COR-L47 (cell line): Measurements from ENCODE around the gene MEI4.
"Not testable (repeated sequence)": the region's sequence is repeated elsewhere in the genome, so short reads cannot be mapped to it uniquely, and the experiment has no call there.

Source experiments
- DNase-seq: peaks from one replicate; lab custom pipeline; 2025; lab: John Stamatoyannopoulos, UW

Gene MEI4

GRCh38 chr6:77652739-77653138 is at the start of gene MEI4:
Gene MEI4, plus strand, starts transcription at chr6:77653039. Its CDS starts 37,633 bp downstream, at chr6:77690672.
- no peak for DNase-seq

GRCh38 chr6:77604476-77604875 is 48.4 kb upstream of the MEI4 start:
- no peak for DNase-seq

DNA sequence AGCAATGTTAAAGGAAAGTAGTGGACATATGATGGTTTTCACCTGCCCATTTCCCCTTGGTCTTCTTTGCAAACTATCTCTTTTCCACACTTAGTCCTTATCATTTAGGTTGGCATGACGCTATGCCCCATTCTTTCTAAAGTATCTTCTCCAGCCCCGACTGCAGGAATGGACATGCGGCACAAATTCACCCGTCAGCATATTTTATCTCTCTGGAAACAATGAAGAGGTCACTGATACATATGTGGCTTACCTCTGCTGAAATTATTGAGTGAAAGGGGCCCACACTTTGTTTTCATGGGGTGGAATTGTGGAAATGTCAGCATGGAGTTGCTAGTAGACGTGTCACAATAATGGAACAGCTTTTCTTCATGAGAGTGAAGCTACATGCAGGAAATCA is 45.8 kb upstream of the MEI4 start:
- DNase-seq: no peak

- no peak for DNase-seq
Observed at GRCh38 chr6:77609106-77609505, 43.7 kb upstream of the MEI4 start.

DNA sequence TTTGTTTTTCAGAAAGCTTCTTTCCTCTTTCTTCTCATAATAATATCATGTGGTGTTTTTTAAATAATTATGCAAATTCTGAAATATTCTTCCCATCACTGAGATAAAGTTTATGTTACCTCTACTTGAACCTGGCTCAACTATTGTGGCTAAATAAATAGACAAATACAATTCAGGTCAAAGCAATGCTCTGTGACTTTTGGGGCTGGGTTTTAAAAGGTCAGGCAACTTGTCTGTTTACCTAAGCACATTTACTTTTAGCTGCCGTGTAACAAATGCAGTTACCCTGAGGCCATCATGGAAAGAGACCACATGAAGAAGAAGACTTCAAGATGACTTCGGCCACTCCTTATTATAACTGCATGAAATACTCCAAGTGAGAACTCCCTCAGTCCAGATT is 33.7 kb upstream of the MEI4 start:
- DNase-seq: no peak

- DNase-seq: no peak
Observed at GRCh38 chr6:77620278-77620882, 32.5 kb upstream of the MEI4 start.

GRCh38 chr6:77624515-77624914 is 28.3 kb upstream of the MEI4 start:
- DNase-seq: no peak

DNA sequence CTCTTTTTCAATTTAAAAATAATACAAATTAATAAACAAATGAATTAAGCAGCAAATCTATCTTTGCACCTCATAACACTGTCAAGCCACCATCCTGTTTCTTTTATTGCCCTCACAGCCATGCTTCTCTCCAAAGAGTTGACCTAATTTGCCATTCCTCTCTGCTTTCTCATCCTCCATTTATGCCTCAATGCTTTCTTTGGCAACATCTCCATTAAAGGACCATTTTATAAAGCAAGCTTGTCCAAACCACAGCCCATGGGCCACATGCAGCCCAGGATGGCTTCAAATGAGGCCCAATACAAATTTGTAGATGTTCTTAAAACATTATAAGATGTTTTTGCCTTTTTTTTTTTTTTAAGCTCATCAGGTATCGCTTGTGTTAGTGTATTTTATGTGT is 26.4 kb upstream of the MEI4 start:
- DNase-seq: no peak

DNA sequence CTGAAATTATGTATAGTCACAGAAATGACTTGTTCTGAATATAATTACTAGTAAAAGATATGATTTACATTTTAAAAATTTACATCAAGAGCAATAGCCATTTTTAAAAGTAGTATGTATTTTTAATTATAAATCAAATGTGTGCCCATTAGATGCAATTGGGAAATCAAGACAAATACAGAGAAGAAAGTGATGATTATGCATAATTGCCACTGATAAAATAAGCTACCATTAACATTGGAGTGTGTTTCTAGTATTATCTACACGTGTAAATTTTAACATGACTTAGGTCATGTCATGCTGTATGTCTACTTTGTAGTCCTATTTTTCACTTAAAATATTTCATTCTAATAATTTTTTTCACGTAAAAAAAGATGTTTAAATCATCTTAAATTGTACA is 22.8 kb upstream of the MEI4 start:
- DNase-seq: no peak

- DNase-seq: no peak
Observed at GRCh38 chr6:77633471-77633870, 19.4 kb upstream of the MEI4 start.

DNA sequence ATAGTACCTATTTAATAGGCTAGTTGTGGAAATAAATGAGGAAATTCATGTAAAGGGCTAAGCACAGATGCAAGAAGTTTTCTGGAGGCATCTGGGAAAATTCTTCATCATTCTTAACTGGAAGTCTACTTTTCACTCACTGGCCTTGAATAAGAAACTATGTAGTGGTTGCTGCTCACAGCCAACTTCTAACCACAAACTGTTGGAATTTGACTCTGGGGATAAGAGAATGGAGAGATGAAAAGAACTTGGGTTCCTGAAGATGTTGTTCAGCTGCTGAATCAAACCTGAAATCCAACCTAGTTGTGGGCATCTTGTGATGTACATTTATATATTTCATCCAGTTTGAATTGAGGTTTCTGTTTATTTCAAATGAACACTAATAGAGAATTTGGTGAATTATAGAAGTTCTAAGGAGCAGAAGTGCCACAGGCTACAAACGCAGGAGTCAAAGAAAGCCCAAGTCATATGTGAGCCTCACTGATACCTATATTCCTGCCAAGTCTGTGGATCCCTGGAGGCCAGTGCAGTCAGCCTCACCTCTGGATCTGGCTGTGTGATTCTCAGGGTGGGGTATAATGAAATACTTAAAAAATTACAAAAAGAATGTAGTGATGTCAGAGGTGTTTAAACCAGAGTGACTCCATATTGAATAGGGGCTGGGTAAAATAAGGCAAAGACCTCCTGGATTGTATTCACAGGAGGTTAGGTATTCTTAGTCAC is 18.7 kb upstream of the MEI4 start:
- no peak for DNase-seq

DNA sequence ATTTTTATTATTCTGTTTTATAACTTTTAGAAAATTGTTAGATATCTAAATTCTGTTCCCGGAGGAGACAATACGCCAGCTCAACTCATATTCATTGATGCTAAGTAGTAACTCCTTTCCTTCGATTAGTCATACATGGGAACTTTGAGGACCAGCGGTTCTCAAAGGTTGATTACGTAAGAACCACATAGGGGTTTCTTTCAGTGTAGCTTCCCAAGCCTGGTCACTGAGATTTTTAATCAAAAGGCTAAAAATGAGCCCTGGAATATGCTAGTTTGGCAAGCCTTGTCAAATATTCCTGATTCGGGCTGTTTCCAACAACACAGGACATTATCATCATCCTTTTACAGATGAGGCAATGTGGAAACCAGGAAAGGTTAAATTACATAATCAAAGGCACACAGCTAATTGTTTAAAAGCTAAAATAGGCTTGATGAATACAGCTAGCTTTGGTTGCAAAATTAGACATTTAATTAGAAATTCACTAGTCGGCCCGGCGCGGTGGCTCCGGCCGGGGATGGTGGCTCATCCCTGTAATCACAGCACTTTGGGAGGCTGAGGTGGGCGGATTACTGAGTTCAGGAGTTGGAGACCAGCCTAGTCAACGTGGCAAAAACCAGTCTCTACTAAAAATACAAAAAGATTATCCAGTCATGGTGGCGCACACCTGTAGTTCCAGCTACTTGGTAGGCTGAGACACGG is 14.6 kb upstream of the MEI4 start:
- DNase-seq: no peak

DNA sequence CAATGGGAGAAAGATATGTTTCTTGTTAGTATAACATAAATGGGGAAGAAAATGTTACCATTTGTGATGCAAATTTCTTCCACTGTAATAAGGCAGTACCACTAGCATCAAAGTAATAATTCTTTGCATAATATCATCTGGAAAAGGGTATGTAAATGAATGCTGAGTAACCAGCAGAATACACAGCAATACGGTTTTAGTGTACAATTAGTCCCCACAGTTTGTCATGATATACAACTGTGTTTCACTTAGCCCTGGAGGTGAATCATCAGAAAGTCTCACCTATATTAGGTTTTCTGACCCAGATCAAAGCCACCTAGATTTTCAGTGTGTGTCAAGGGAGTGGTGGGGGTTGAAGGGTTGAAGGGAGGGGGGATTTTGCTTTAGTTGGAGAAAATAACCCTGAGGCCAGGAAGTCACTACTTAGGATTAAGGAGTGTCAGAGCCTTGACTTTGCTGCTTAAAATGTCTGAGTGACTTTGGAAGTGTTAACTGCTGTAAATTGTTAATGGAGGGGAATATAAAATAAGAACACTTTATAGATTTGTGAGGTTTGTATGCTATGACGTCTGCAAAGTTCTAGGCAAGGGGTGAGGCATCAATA is 8.6 kb upstream of the MEI4 start:
- no peak for DNase-seq

DNA sequence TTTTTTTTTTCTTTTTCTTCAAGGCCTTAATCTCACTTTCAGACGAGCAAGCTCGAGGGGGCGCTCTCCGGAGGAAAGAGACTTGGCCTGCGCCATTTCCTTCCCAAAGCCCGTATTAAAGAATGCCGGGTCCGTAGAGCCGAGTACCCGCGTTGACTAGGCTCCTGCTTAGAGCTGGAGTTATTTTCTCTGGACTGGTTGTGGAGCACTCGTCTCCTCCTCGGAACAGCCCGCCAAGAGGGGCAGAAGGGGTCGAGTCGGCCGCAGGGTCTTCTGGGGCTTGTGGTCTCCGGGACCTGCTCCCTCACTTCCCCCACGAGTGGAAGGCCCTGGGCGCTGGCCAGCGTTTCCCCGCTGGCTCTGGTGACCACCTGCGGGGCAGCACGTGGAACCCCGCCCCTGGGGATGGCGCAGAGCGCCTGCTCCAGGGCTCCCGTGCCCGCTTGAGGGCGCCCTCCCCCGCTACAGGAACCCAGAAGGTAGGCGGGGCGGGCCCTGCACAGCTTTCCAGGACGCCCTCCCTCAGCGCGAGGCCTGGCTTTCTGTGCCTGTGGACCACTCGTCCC is 2.7 kb upstream of the MEI4 start:
- DNase-seq: no peak

GRCh38 chr6:77653816-77654215 is 977 bp downstream of the MEI4 start:
- no peak for DNase-seq

- not testable (repeated sequence) for DNase-seq
Observed at GRCh38 chr6:77655035-77655434, 2.2 kb downstream of the MEI4 start.

DNA sequence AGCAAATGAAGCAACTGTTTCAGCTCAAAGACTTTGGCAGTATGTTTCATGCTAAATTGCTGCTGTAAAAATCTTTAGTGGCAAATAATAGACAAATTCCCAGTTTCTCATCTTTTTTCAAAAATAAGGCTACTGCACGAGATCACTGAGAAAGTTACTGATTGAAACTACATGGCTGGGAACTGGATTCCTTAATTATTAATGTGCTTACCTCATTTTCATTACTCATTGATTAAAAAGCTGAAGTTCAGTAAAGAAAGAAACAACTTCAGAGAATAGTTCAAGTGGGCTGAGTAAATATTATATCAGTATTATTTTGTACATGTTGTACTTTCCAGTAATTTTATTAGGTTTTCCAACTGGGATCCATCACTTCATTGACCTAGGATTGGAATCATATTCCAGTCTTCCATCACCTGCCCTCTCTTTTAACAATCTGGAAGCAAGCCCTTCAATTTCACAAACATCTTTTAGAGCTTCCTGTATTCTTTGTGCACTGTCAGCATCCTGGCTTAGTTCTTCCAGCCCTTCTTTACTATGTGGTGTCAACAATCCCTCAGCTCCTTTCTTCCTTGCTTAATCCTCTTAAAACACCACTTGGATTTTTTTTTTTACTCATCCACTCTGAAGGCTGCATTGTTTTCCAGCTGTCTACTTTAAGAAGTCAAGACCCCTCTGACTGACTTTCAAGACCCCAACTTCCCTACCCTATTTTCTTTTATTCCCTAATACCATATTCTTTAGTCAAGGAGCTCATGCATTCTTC is 4.3 kb downstream of the MEI4 start:
- no peak for DNase-seq

GRCh38 chr6:77666340-77666739 is 13.5 kb downstream of the MEI4 start:
- DNase-seq: no peak

DNA sequence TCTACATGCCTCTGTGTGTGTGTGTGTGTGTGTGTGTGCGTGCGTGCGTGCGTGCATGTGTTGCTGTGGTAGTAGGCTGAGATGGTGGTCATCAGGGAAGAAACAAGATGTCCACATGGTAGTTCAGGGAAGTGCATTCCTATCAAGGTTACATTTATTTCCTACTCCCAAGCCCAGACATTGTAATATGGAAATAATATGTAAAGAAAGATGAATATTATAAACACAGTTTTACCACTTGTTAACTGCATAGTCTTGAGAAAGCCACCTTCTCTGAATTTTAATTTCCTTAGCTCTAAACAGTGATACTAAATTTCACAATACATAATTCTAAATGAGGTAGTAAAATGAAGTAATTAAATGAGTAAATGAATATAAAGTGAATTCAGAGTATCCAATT is 14.0 kb downstream of the MEI4 start:
- DNase-seq: no peak

DNA sequence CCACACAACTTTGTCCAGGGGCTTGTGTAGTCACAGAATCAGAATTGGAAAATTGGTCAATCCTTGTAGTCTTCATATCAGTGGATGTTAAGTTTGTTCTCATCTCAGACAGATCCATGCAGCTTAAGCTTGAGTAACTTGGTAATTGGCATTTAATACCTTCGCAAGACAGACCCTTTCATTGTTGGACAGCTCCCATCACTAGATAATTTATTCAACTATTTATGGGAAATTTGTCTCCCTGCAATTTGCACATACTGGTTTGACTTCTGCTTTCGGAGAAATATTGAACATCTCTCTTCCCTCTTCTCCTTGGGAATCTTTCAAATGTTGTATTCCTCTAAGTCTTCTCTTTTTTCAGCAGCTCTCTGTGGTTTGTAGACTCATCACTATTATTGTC is 17.1 kb downstream of the MEI4 start:
- DNase-seq: no peak

DNA sequence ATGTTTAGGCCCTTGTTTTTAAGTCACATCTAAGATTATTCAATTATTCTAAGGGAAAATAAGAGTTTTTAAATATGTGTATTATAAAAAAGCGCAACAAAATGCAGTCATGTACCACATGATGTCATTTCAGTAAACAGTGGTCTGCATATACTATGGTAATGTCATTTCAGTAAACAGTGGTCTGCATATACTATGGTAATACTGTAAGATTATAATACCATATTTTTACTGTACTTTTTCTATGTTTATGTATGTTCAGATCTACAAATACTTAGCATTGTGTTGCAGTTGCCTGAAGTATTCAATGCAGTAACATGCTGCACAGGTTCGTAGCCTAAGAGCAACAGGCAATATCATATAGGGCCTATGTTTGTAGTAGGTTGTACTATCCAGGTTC is 21.4 kb downstream of the MEI4 start:
- no peak for DNase-seq

DNA sequence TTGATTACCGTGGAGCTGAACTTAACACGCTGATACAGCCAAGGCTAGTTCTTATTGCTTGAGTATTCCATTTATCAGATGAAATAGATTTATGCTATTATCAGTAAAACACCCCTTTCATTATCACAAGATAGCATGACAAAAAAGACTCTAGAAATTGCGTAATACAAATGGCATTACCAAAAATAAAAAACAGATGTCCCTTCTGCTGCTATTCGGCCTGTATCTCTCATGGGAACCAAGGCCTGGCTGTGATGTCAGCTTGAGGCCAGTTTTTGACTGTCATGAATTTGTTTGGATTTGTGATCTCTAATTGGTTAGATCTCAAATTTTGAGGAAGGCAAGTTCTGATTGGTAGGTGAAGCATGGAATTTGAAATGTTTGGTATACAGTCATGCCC is 25.2 kb downstream of the MEI4 start:
- no peak for DNase-seq
